CD4-positive, alpha-beta T cell treated with Interleukin-17A for 4 hours (primary cell): ENCODE measurements around the gene GPC5.
"Not testable (repeated sequence)": the region's sequence is repeated elsewhere in the genome, so short reads cannot be mapped to it uniquely, and the experiment has no call there.

Source experiments
- DNase-seq: peaks from one replicate; pipeline ENCODE4 v3.0.0-alpha.2; 2020; ENCODE audit warnings: mixed read lengths

Gene GPC5

GRCh38 chr13:91785431-91786119 lies 387.2 kb downstream of the GPC5 start:
- DNase-seq: no peak

GRCh38 chr13:91792054-91792453 lies 393.6 kb downstream of the GPC5 start:
- DNase-seq: no peak

GRCh38 chr13:91797567-91797966 lies 399.1 kb downstream of the GPC5 start:
- DNase-seq: no peak

- DNase-seq: not testable (repeated sequence)
Observed at GRCh38 chr13:91798338-91798737, 399.9 kb downstream of the GPC5 start.

GRCh38 chr13:91801772-91802171 lies 403.4 kb downstream of the GPC5 start:
- not testable (repeated sequence) for DNase-seq

GRCh38 chr13:91802957-91803356 lies 404.5 kb downstream of the GPC5 start:
- DNase-seq: no peak

- no peak for DNase-seq
Observed at GRCh38 chr13:91804724-91805123, 406.3 kb downstream of the GPC5 start.

- no peak for DNase-seq
Observed at GRCh38 chr13:91805605-91806004, 407.2 kb downstream of the GPC5 start.

GRCh38 chr13:91809161-91809560 lies 410.7 kb downstream of the GPC5 start:
- DNase-seq: no peak

- DNase-seq: no peak
Observed at GRCh38 chr13:91813253-91813652, 414.8 kb downstream of the GPC5 start.

GRCh38 chr13:91816263-91816807 lies 417.9 kb downstream of the GPC5 start:
- DNase-seq: no peak

GRCh38 chr13:91817250-91817649 lies 418.8 kb downstream of the GPC5 start:
- DNase-seq: no peak

GRCh38 chr13:91824416-91824815 lies 426.0 kb downstream of the GPC5 start:
- DNase-seq: no peak

- no peak for DNase-seq
Observed at GRCh38 chr13:91825516-91825915, 427.1 kb downstream of the GPC5 start.

- no peak for DNase-seq
Observed at GRCh38 chr13:91836553-91836952, 438.1 kb downstream of the GPC5 start.

- no peak for DNase-seq
Observed at GRCh38 chr13:91845612-91846011, 447.2 kb downstream of the GPC5 start.

GRCh38 chr13:91863699-91864098 lies 465.3 kb downstream of the GPC5 start:
- DNase-seq: no peak

GRCh38 chr13:91868351-91868750 lies 469.9 kb downstream of the GPC5 start:
- DNase-seq: no peak

- DNase-seq: no peak
Observed at GRCh38 chr13:91878491-91878890, 480.1 kb downstream of the GPC5 start.

- DNase-seq: no peak
Observed at GRCh38 chr13:91879360-91879759, 480.9 kb downstream of the GPC5 start.

- DNase-seq: no peak
Observed at GRCh38 chr13:91882918-91883317, 484.5 kb downstream of the GPC5 start.

- no peak for DNase-seq
Observed at GRCh38 chr13:91889641-91890040, 491.2 kb downstream of the GPC5 start.

- no peak for DNase-seq
Observed at GRCh38 chr13:91891141-91891540, 492.7 kb downstream of the GPC5 start.

GRCh38 chr13:91893040-91893439 lies 494.6 kb downstream of the GPC5 start:
- no peak for DNase-seq

- DNase-seq: no peak
Observed at GRCh38 chr13:91894316-91894715, 495.9 kb downstream of the GPC5 start.
